NT2/D1 (cell line): ENCODE measurements around the gene SAG.

Experiments used
- YY1 ChIP-seq: IDR thresholded peaks from 2 replicates; pipeline ENCODE4 v1.6.1; 2011; ENCODE audit not compliant: insufficient read length, insufficient read depth
- ZNF274 ChIP-seq: IDR thresholded peaks from 2 replicates; pipeline ENCODE4 v1.6.1; 2011; ENCODE audit warnings: mild to moderate bottlenecking, low read depth, low read length

GRCh38 chr2:233270366-233270765 lies 37.2 kb upstream of the SAG start:
- TF ChIP-seq YY1, result no peak
- no peak for TF ChIP-seq ZNF274
